ENCODE results near the gene MRRF.

Gene MRRF

GRCh38 chr9:122338994-122339393, 74.3 kb downstream of the MRRF start:
- Mint-ChIP-seq H3K27ac (no peak overlapping the region), H3K4me1 (no peaks in the 10 kb centered on the region), H3K27me3 (peaks cover 23% of the 10 kb centered on the region), H3K4me3 (no peak overlapping the region), H3K36me3 (no peaks in the 10 kb centered on the region), H3K9me3 (no peaks in the 10 kb centered on the region)
- DNase-seq, result no peak
- CTCF ChIA-PET, result interaction anchor here (0.9 to 1.2 kb wide), 3 partner anchors 12 to 244 kb away, joined by 3 to 5 read pairs (median 3); no protein-coding TSS in a partner anchor

GRCh38 chr9:122339579-122339978, 74.9 kb downstream of the MRRF start:
- Mint-ChIP-seq H3K27me3 (peaks cover 23% of the 10 kb centered on the region), H3K4me3 (no peak overlapping the region), H3K9me3 (no peaks in the 10 kb centered on the region), H3K27ac (no peak overlapping the region), H3K4me1 (no peaks in the 10 kb centered on the region), H3K36me3 (no peaks in the 10 kb centered on the region)
- DNase-seq, result no peak
- CTCF ChIA-PET, result interaction anchor here (0.9 to 1.2 kb wide), 3 partner anchors 11 to 244 kb away, joined by 3 to 5 read pairs (median 3); no protein-coding TSS in a partner anchor

DNA sequence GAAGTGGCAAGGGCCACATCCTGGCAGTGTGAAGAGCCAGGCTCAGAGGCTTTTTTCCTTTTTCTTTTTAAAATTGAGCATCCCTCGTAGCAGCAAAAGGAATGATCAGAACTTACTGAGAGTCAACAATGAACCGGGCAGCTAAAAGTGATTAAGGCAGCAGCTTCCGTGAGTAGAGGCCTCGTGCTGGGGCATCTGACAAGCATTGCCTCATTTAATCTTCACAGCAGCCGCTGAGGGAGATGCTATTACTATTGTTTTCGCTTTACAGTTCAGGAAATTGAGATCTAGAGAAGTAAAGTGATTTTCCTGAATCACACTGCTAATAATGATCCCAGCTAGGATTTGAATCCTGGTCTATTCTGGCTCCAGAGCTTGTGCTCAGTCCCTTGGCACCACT, 75.5 kb downstream of the MRRF start:
- Mint-ChIP-seq H3K36me3 (no peaks in the 10 kb centered on the region), H3K4me3 (no peak overlapping the region), H3K9me3 (no peaks in the 10 kb centered on the region), H3K27me3 (peaks cover 23% of the 10 kb centered on the region), H3K4me1 (no peaks in the 10 kb centered on the region), H3K27ac (no peak overlapping the region)
- CTCF ChIA-PET, result interaction anchor here (1.2 kb wide), 1 partner anchor 215 kb away, joined by 3 read pairs; no protein-coding TSS in a partner anchor
- DNase-seq, result no peak

DNA sequence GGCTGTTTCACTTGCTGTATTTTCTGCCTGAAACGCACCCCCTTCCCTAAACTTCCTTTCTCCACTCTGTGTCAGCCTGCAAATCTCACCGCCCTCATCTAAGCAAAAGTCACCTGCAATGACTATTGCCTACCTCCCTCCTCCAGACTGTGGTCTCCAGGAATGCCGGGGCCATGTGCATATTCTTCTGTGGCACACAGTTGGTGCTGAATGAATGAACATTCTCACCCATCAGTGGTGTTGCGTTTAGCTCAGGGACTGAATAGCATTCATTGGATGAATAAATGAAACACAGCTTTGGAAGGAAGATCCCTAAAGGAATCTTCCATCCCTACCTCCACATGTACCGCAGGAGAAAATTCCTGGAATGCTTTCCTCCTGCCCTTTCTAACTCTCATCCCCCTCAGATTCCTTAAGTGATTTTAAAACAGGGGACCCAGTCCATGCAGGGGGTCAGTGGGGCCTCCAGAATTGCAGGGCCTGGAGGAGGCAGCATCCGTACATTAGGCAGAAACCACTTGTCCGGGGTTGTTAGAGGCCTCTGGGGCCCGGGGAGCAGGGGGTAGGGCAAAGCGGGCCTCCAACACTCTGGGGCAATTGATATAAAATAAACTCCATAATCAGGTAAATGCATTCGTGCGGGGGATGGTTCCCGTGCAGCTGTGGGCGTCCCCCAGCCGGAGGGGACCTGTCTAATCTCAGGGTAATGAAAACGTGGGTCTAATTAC, 77.8 kb downstream of the MRRF start:
- no peak overlapping the region for H3K27ac Mint-ChIP-seq
- H3K4me1 Mint-ChIP-seq, result peaks cover 4% of the 10 kb centered on the region
- H3K27me3 Mint-ChIP-seq, result peaks cover 40% of the 10 kb centered on the region
- no peaks in the 10 kb centered on the region for H3K9me3 Mint-ChIP-seq
- CTCF ChIA-PET, result no interaction called here
- no peak overlapping the region for H3K4me3 Mint-ChIP-seq
- H3K36me3 Mint-ChIP-seq, result no peaks in the 10 kb centered on the region
- no peak for DNase-seq

DNA sequence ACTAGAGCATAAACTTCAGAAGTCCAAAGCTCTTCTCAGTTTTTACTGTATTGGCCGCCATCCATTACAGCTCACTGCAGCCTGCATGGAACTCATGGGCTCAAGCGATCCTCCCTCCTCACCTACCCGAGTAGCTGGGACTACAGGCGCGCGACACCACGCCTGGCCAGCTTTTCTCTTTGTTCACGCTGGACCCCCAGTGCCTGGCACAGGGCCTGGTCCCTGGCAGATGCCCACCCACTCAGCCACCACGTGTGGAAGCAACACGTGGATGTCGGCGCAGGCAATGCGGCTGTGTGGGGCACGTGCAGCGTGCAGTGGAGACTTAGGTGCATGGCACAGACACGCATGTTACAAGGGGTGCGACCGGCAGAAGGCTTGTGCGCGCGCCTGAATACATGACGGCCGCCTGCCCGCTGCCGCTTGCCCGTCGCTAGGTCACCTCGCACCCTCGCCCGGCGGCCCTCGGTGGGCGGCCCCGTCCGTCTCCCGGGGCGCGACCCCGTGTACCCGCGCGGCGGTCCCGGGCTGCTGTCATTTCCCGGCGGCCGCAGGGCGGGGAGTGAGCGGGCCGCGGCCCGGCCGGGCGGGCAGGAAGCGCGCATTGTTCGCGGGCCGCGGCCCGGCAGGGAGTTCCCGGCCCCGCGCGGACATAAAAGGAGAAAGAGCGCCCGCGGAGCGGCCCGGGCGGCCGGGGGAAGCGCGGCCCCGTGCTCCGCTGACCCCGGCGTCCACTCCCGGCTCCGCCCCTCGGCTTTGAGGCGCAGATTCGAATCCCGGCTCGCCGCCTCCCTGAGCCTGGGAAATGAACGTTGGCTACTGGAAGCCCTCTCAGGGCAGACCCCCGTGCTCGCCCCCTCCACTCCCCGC, 82.0 kb downstream of the MRRF start:
- Mint-ChIP-seq H3K4me1 (peaks cover 16% of the 10 kb centered on the region), H3K4me3 (peak overlapping the region; percentile 70), H3K27ac (no peak overlapping the region), H3K27me3 (peaks cover 49% of the 10 kb centered on the region), H3K9me3 (no peaks in the 10 kb centered on the region), H3K36me3 (no peaks in the 10 kb centered on the region)
- CTCF ChIA-PET, result interaction anchor here (2.5 to 11.2 kb wide), 3 partner anchors 222 to 248 kb away, joined by 13 to 303 read pairs (median 15); no protein-coding TSS in a partner anchor
- peak; percentile 24 for DNase-seq

GRCh38 chr9:122347348-122348287, 82.9 kb downstream of the MRRF start:
- DNase-seq, result peak; percentile 38
- peak overlapping the region; percentile 70 for H3K4me3 Mint-ChIP-seq
- H3K4me1 Mint-ChIP-seq, result peaks cover 16% of the 10 kb centered on the region
- H3K9me3 Mint-ChIP-seq, result peaks cover under 1% of the 10 kb centered on the region
- no peaks in the 10 kb centered on the region for H3K36me3 Mint-ChIP-seq
- H3K27ac Mint-ChIP-seq, result no peak overlapping the region
- CTCF ChIA-PET, result interaction anchor here (2.8 to 11.2 kb wide), 2 partner anchors 223 to 249 kb away, joined by 15 to 303 read pairs; no protein-coding TSS in a partner anchor
- H3K27me3 Mint-ChIP-seq, result peaks cover 49% of the 10 kb centered on the region

- Mint-ChIP-seq H3K27ac (peak overlapping the region; percentile 39), H3K9me3 (peaks cover 2% of the 10 kb centered on the region), H3K4me3 (no peak overlapping the region), H3K4me1 (peaks cover 16% of the 10 kb centered on the region), H3K36me3 (no peaks in the 10 kb centered on the region), H3K27me3 (peaks cover 49% of the 10 kb centered on the region)
- no peak for DNase-seq
- CTCF ChIA-PET, result interaction anchor here (1.2 to 11.2 kb wide), 3 partner anchors 203 to 249 kb away, joined by 3 to 303 read pairs (median 15); no protein-coding TSS in a partner anchor
Observed at GRCh38 chr9:122348288-122348777, 83.7 kb downstream of the MRRF start.

GRCh38 chr9:122348791-122349190, 84.1 kb downstream of the MRRF start:
- peaks cover 49% of the 10 kb centered on the region for H3K27me3 Mint-ChIP-seq
- no peaks in the 10 kb centered on the region for H3K36me3 Mint-ChIP-seq
- peaks cover 4% of the 10 kb centered on the region for H3K9me3 Mint-ChIP-seq
- peaks cover 16% of the 10 kb centered on the region for H3K4me1 Mint-ChIP-seq
- H3K27ac Mint-ChIP-seq, result peak overlapping the region; percentile 39
- CTCF ChIA-PET, result interaction anchor here (0.5 to 11.2 kb wide), 5 partner anchors 203 to 250 kb away, joined by 3 to 303 read pairs (median 15); no protein-coding TSS in a partner anchor
- no peak for DNase-seq
- H3K4me3 Mint-ChIP-seq, result no peak overlapping the region

- CTCF ChIA-PET, result interaction anchor here (0.5 to 11.2 kb wide), 14 partner anchors 12 to 257 kb away, joined by 3 to 303 read pairs (median 4); no protein-coding TSS in a partner anchor
- Mint-ChIP-seq H3K27ac (no peak overlapping the region), H3K36me3 (no peaks in the 10 kb centered on the region), H3K9me3 (peaks cover 4% of the 10 kb centered on the region), H3K4me3 (no peak overlapping the region), H3K4me1 (peaks cover 16% of the 10 kb centered on the region), H3K27me3 (peaks cover 49% of the 10 kb centered on the region)
- DNase-seq, result no peak
Observed at GRCh38 chr9:122349201-122349600, 84.5 kb downstream of the MRRF start.

- CTCF ChIA-PET, result interaction anchor here (0.7 to 11.2 kb wide), 30 partner anchors 10 to 458 kb away, joined by 3 to 303 read pairs (median 4); no protein-coding TSS in a partner anchor
- H3K4me3 Mint-ChIP-seq, result no peak overlapping the region
- peak; percentile 83 for DNase-seq
- peaks cover 4% of the 10 kb centered on the region for H3K9me3 Mint-ChIP-seq
- peaks cover 49% of the 10 kb centered on the region for H3K27me3 Mint-ChIP-seq
- H3K27ac Mint-ChIP-seq, result no peak overlapping the region
- peaks cover 16% of the 10 kb centered on the region for H3K4me1 Mint-ChIP-seq
- no peaks in the 10 kb centered on the region for H3K36me3 Mint-ChIP-seq
Observed at GRCh38 chr9:122350577-122351355, 86.1 kb downstream of the MRRF start.

- Mint-ChIP-seq H3K36me3 (no peaks in the 10 kb centered on the region), H3K4me3 (no peak overlapping the region), H3K4me1 (no peaks in the 10 kb centered on the region), H3K27me3 (peaks cover 14% of the 10 kb centered on the region), H3K27ac (no peak overlapping the region), H3K9me3 (peaks cover 4% of the 10 kb centered on the region)
- CTCF ChIA-PET, result interaction anchor here (3.3 to 11.2 kb wide), 2 partner anchors 230 to 255 kb away, joined by 12 to 303 read pairs; no protein-coding TSS in a partner anchor
- DNase-seq, result no peak
Observed at GRCh38 chr9:122354536-122355199, 90.0 kb downstream of the MRRF start.

DNA sequence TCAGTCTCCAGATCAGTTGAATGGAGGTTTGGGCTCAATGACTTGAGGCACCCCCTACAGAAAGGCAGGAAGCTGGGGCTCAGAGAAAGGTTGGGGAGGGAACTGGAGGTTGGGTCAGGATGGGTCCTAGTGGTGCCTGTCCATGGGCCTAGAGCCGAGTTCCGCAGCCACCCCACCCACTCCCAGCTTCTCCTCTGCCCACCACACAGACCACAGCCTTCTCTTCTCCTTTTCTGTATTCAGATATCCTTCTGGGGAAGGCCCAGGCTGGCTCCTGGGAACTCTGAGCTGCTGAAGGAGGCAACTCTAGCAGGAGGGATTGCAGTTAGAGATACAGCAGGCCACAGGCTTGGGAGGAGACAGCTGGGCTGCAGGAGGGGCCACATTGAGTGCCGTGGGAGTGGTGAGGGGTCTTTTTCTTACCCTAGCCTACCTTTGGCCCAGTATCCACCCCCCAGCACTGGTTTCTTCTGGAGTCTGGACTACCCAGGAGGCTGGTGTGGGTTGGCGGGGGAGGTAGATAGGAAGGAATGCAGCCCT, 90.7 kb downstream of the MRRF start:
- CTCF ChIA-PET, result interaction anchor here (3.3 to 11.2 kb wide), 2 partner anchors 231 to 256 kb away, joined by 12 to 303 read pairs; no protein-coding TSS in a partner anchor
- Mint-ChIP-seq H3K4me3 (no peak overlapping the region), H3K36me3 (no peaks in the 10 kb centered on the region), H3K27ac (no peak overlapping the region), H3K4me1 (no peaks in the 10 kb centered on the region), H3K27me3 (peaks cover 9% of the 10 kb centered on the region), H3K9me3 (peaks cover 4% of the 10 kb centered on the region)
- DNase-seq, result no peak

Data from activated naive CD4-positive, alpha-beta T cell treated with anti-CD3 and anti-CD28 coated beads, Interleukin-2, amount 10 ng/mL, durations not matched to agents 7 days and 5 days (primary cell).